Sigmoid colon (tissue), 3 donors: ENCODE data around the gene DUOXA1.
"Not testable (repeated sequence)": the region's sequence is repeated elsewhere in the genome, so short reads cannot be mapped to it uniquely, and the experiment has no call there.

Experiments
- CTCF ChIP-seq, 4 experiments: fragments of 450-650 bp in 3 of 4; fragments of 200-600 bp in 1 of 4; IDR thresholded peaks; one replicate each; pipeline ENCODE4 v1.5.1; 2016 to 2019; ENCODE audit warnings: antibody characterized with exemption in 4 of 4, mild to moderate bottlenecking in 3 of 4, moderate library complexity in 2 of 4
- POLR2A ChIP-seq, 2 donors: fragments of 450-650 bp; IDR thresholded peaks; one replicate each; pipeline ENCODE4 v1.6.1; 2016; ENCODE audit warnings: antibody characterized with exemption in 2 of 2, mild to moderate bottlenecking in 2 of 2, moderate library complexity in 2 of 2

- TF ChIP-seq POLR2A, CTCF (IDR thresholded peaks at IDR 0.05): not testable (repeated sequence)
These were observed 49.1 kb downstream of the DUOXA1 start for GRCh38 chr15:45080593-45080992.
